IMR-90 (cell line): ENCODE results near the gene GPC6. TPM values are rescaled to one million over a fixed set of nuclear protein-coding genes. Genes with fewer than 3 reads are reported as not detected.
"Not testable (repeated sequence)": the region's sequence is repeated elsewhere in the genome, so short reads cannot be mapped to it uniquely, and the experiment has no call there.

Experiments
- ATAC-seq: fragments of 200-7000 bp; cut with Tn5 transposase; 2 replicates; pipeline ENCODE4 v1.9.1; 2020; ENCODE audit warnings: low read depth, mild to moderate bottlenecking, moderate library complexity
- BruUV-seq: library from RNA; stranded (reverse); fragments of 400-500 nt; replicated peaks from 2 replicates; lab custom pipeline; 2021; lab: Mats Ljungman, UMichigan
- CTCF ChIA-PET: fragments of 300-600 bp; formaldehyde crosslinking; extraction: SDS; loops from one replicate; lab custom pipeline; 2021; ENCODE audit warnings: antibody characterized with exemption; lab: Yijun Ruan, JAX
- POLR2A ChIA-PET: fragments of 300-600 bp; sonication (Branson Sonifier 250); formaldehyde crosslinking; loops from one replicate; lab custom pipeline; 2022; ENCODE audit warnings: antibody characterized with exemption; ENCODE audit not compliant: unreplicated experiment; lab: Charles Lee
- DNase-seq: peaks from one replicate; pipeline ENCODE4 v3.0.0; 2013
- H2AFZ ChIP-seq: replicated peaks from 2 replicates; pipeline ENCODE3; 2013; ENCODE audit warnings: low read length, mild to moderate bottlenecking; ENCODE audit not compliant: poor library complexity
- H2AK5ac ChIP-seq: 2 replicates; pipeline ENCODE4 v1.6.1; 2013; ENCODE audit warnings: low read depth, low read length, inconsistent platforms
- H2AK9ac ChIP-seq: replicated peaks from 2 replicates; pipeline ENCODE3; 2013; ENCODE audit warnings: mild to moderate bottlenecking, low read depth, low read length, moderate library complexity; ENCODE audit not compliant: poor library complexity
- H2BK120ac ChIP-seq: 2 replicates; pipeline ENCODE4 v1.6.1; 2013; ENCODE audit warnings: low read depth, low read length, inconsistent platforms
- H2BK15ac ChIP-seq: 3 replicates; pipeline ENCODE4 v1.6.1; 2013; ENCODE audit warnings: low read depth, low read length, inconsistent platforms
- H2BK20ac ChIP-seq: 2 replicates; pipeline ENCODE4 v1.6.1; 2013; ENCODE audit warnings: low read depth, mild to moderate bottlenecking, inconsistent platforms, low read length, moderate library complexity
- H2BK5ac ChIP-seq: 2 replicates; pipeline ENCODE4 v1.6.1; 2013; ENCODE audit warnings: mild to moderate bottlenecking, low read depth, low read length, inconsistent platforms; ENCODE audit not compliant: poor library complexity, severe bottlenecking
- H3K14ac ChIP-seq: replicated peaks from 2 replicates; pipeline ENCODE4 v1.6.1; 2013; ENCODE audit warnings: low read depth, low read length, inconsistent platforms
- H3K18ac ChIP-seq: 2 replicates; pipeline ENCODE4 v1.6.1; 2013; ENCODE audit warnings: low read depth, low read length, control low read depth
- H3K23ac ChIP-seq: 2 replicates; pipeline ENCODE4 v1.6.1; 2013; ENCODE audit warnings: low read depth, low read length, inconsistent platforms
- H3K27ac ChIP-seq: 2 replicates; pipeline ENCODE4 v1.5.1; 2013; ENCODE audit warnings: mild to moderate bottlenecking, control low read depth, low read length; ENCODE audit not compliant: insufficient read depth
- H3K27me3 ChIP-seq: 2 replicates; pipeline ENCODE4 v1.6.1; 2013; ENCODE audit warnings: low read length; ENCODE audit not compliant: control insufficient read depth, insufficient read depth
- H3K36me3 ChIP-seq: 2 replicates; pipeline ENCODE4 v1.6.1; 2013; ENCODE audit warnings: low read length, mixed read lengths; ENCODE audit not compliant: control insufficient read depth, insufficient read depth
- H3K4ac ChIP-seq: 2 replicates; pipeline ENCODE4 v1.6.1; 2013; ENCODE audit warnings: low read depth, low read length, inconsistent platforms
- H3K4me1 ChIP-seq: 2 replicates; pipeline ENCODE4 v1.6.1; 2013; ENCODE audit warnings: low read length, mixed read lengths; ENCODE audit not compliant: control insufficient read depth, insufficient read depth
- H3K4me2 ChIP-seq: 2 replicates; pipeline ENCODE4 v1.6.1; 2013; ENCODE audit warnings: low read depth, mild to moderate bottlenecking, control low read depth, low read length, moderate library complexity
- H3K4me3 ChIP-seq: 2 replicates; pipeline ENCODE4 v1.5.1; 2013; ENCODE audit warnings: low read depth, mild to moderate bottlenecking, control low read depth, low read length, moderate library complexity; ENCODE audit not compliant: insufficient read depth
- H3K56ac ChIP-seq: 2 replicates; pipeline ENCODE4 v1.6.1; 2013; ENCODE audit warnings: low read length, inconsistent platforms; ENCODE audit not compliant: insufficient read depth; ENCODE audit errors: extremely low read depth
- H3K79me1 ChIP-seq, 2 experiments: 2 replicates each; pipeline ENCODE4 v1.6.1; 2013; ENCODE audit warnings: low read length in 2 of 2, inconsistent platforms in 1 of 2, low read depth in 1 of 2
- H3K9ac ChIP-seq: 2 replicates; pipeline ENCODE4 v1.6.1; 2013; ENCODE audit warnings: low read depth, low read length, control low read depth
- H3K9me1 ChIP-seq: 2 replicates; pipeline ENCODE4 v1.6.1; 2013; ENCODE audit warnings: low read length, inconsistent platforms; ENCODE audit not compliant: insufficient read depth
- H3K9me3 ChIP-seq: 2 replicates; pipeline ENCODE4 v1.6.1; 2013; ENCODE audit warnings: low read length; ENCODE audit not compliant: control insufficient read depth, insufficient read depth
- H4K20me1 ChIP-seq: 2 replicates; pipeline ENCODE4 v1.6.1; 2013; ENCODE audit warnings: low read length, inconsistent platforms; ENCODE audit not compliant: insufficient read depth
- H4K5ac ChIP-seq: 2 replicates; pipeline ENCODE4 v1.6.1; 2013; ENCODE audit warnings: mild to moderate bottlenecking, low read depth, low read length, control low read depth
- H4K8ac ChIP-seq, 2 experiments: 2 replicates each; pipeline ENCODE4 v1.6.1; 2013; ENCODE audit warnings: low read depth in 2 of 2, low read length in 2 of 2, control low read depth in 1 of 2, inconsistent platforms in 1 of 2
- H4K91ac ChIP-seq: 2 replicates; pipeline ENCODE4 v1.6.1; 2013; ENCODE audit warnings: low read depth, low read length, inconsistent platforms; ENCODE audit not compliant: insufficient read depth
- WGBS, 2 experiments: methylation state at CpG; one replicate each; pipeline versions ENCODE4 v1.1.5 to v1.1.7; 2013; ENCODE audit warnings: missing lambda C conversion rate in 2 of 2; ENCODE audit not compliant: insufficient read length in 1 of 2; ENCODE audit errors: extremely low coverage in 2 of 2; 5-methylcytosine and 5-hydroxymethylcytosine counted together
- dilution Hi-C: fragments of 300-500 bp; cut with HindIII; formaldehyde crosslinking; loops from one replicate; pipeline ENCODE4 v1.14.3; 2018; ENCODE audit warnings: low sequenced_read_pairs; ENCODE audit not compliant: unreplicated experiment
- in situ Hi-C: fragments of 300-500 bp; cut with MboI; formaldehyde crosslinking; loops from 3 replicates; pipeline ENCODE4 v1.14.3; 2019; ENCODE audit warnings: low sequenced_read_pairs, inconsistent platforms, mixed read lengths
- intact Hi-C: fragments of 100-400 bp; cut with micrococcal nuclease; formaldehyde crosslinking; loops from 2 replicates; pipeline ENCODE4 v1.10.0; 2022
- polyA plus RNA-seq, 3 experiments: library from polyadenylated mRNA; depleted of rRNA; stranded (reverse); fragments of >200 nt; gene quantifications; 2 replicates each; pipeline ENCODE4 v1.2.3, GENCODE V29; 2012; ENCODE audit warnings: low replicate concordance in 1 of 3
- total RNA-seq: library from RNA; depleted of rRNA; stranded (reverse); fragments of >200 nt; gene quantifications from 2 replicates; pipeline ENCODE4 v1.2.3, GENCODE V29; 2012

Gene GPC6
- total and polyA plus RNA-seq, 2 of the 4 experiments (the other 2 are of a cell fraction): 14.9 to 39.4 TPM

DNA sequence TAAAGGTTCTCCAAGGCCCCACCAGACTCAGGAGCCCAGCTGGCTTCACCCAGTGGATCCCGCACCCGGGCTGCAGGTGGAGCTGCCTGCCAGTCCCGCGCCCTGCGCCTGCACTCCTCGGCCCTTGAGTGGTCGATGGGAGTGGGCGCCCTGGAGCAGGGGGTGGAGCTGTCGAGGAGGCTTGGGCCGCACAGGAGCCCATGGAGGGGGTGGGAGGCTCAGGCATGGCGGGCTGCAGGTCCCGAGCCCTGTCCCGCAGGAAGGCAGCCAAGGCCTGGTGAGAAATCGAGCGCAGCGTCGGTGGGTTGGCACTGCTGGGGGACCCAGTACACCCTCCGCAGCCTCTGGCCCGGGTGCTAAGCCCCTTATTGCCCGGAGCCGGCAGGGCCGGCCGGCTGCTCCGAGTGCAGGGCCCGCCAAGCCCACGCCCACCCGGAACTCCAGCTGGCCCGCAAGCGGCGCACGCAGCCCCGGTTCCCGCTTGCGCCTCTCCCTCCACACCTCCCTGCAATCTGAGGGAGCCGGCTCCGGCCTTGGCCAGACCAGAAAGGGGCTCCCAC is 228.1 kb downstream of the GPC6 start:
- intact Hi-C loops: loop anchor here (5.0 kb wide), 1 partner anchor 48 kb away; no protein-coding TSS in a partner anchor
- H3K18ac ChIP-seq, H3K27me3 ChIP-seq, H3K23ac ChIP-seq, H3K79me1 ChIP-seq, H2AK5ac ChIP-seq, H4K20me1 ChIP-seq, H4K5ac ChIP-seq, H3K9me1 ChIP-seq, H3K9me3 ChIP-seq, H3K14ac ChIP-seq, H2AFZ ChIP-seq, H3K9ac ChIP-seq, H2AK9ac ChIP-seq, CTCF ChIA-PET, H3K4me3 ChIP-seq, H2BK120ac ChIP-seq, H3K36me3 ChIP-seq, POLR2A ChIA-PET, H3K56ac ChIP-seq, H2BK15ac ChIP-seq, H4K8ac ChIP-seq, H3K27ac ChIP-seq, H3K4me2 ChIP-seq, dilution Hi-C loops, H3K4ac ChIP-seq, in situ Hi-C loops, H3K4me1 ChIP-seq, H2BK5ac ChIP-seq, H4K91ac ChIP-seq, ATAC-seq, H2BK20ac ChIP-seq, DNase-seq, BruUV-seq: not testable (repeated sequence)
- WGBS, 2 experiments: 100% methylated on average over 2 of the region's 36 CpGs; no CpG with 5 or more reads in 1 of the 2 experiments
